C4-2B (cell line): ENCODE data around the gene NCOA1.

Experiments
- CTCF ChIP-seq: fragments of 450-650 bp; conservative IDR thresholded peaks from 2 replicates; pipeline ENCODE4 v1.5.1; 2017; ENCODE audit warnings: mild to moderate bottlenecking
- ZFX ChIP-seq: fragments of 450-650 bp; IDR thresholded peaks from 2 replicates; pipeline ENCODE4 v1.6.1; 2017

GRCh38 chr2:24592441-24593100 is 101.5 kb downstream of the NCOA1 start:
- TF ChIP-seq CTCF (no peak), ZFX (no peak)
